Cardiac fibroblast (primary cell): ENCODE results near the gene HOXC11.

ENCODE experiments used
- DNase-seq, 2 donors: peaks; one replicate each; pipeline versions ENCODE4 v3.0.0 to v3.0.0-alpha.2; 2010; ENCODE audit warnings: low read depth in 2 of 2
- H3K4me3 ChIP-seq, 2 donors: replicated peaks in 1 of 2; 1 replicate in 1 of 2; 2 replicates in 1 of 2; pipeline ENCODE4 v1.5.1; 2011; ENCODE audit warnings: low read depth in 2 of 2, low read length in 2 of 2, mild to moderate bottlenecking in 2 of 2, moderate library complexity in 1 of 2
- TF ChIP-seq, protein P1 (sequence below): IDR thresholded peaks from one replicate; pipeline ENCODE4 v1.5.1; 2011; ENCODE audit warnings: low read depth, mild to moderate bottlenecking, low read length, inconsistent platforms

HOXC11 gene

DNA sequence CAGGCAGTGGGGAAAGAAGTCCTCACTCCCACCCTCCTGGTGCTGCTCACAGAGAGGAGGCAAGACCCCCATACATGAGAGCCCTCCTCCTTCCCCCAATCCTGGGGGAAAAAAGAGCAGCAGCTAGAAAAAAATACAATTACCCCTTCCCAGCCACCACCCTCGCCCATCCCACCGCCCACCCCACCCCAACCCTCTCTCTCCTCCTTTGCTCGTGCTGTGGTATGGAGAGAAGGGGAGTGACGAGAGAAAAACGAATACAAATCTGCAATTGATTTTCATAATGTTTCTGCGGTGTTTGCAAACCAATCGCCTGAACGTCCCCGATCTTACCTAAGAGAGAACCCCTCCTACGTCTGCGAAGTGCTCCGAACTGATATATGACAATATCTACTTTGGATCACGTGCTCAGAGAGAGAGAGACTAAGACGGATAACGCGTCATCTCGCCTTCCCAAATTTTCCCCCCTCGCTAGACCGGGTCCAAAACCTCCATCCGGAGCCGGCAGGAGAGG lies at the start of gene HOXC11:
Gene HOXC11 (plus strand): TSS at position 405 of the 514 bp plus-strand sequence. CDS start 116 bp downstream, outside the sequence.
- TF ChIP-seq, protein P1, sequence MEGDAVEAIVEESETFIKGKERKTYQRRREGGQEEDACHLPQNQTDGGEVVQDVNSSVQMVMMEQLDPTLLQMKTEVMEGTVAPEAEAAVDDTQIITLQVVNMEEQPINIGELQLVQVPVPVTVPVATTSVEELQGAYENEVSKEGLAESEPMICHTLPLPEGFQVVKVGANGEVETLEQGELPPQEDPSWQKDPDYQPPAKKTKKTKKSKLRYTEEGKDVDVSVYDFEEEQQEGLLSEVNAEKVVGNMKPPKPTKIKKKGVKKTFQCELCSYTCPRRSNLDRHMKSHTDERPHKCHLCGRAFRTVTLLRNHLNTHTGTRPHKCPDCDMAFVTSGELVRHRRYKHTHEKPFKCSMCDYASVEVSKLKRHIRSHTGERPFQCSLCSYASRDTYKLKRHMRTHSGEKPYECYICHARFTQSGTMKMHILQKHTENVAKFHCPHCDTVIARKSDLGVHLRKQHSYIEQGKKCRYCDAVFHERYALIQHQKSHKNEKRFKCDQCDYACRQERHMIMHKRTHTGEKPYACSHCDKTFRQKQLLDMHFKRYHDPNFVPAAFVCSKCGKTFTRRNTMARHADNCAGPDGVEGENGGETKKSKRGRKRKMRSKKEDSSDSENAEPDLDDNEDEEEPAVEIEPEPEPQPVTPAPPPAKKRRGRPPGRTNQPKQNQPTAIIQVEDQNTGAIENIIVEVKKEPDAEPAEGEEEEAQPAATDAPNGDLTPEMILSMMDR, result no peak
- no peak for DNase-seq
- no peak within 1 kb of the TSS for H3K4me3 ChIP-seq

DNA sequence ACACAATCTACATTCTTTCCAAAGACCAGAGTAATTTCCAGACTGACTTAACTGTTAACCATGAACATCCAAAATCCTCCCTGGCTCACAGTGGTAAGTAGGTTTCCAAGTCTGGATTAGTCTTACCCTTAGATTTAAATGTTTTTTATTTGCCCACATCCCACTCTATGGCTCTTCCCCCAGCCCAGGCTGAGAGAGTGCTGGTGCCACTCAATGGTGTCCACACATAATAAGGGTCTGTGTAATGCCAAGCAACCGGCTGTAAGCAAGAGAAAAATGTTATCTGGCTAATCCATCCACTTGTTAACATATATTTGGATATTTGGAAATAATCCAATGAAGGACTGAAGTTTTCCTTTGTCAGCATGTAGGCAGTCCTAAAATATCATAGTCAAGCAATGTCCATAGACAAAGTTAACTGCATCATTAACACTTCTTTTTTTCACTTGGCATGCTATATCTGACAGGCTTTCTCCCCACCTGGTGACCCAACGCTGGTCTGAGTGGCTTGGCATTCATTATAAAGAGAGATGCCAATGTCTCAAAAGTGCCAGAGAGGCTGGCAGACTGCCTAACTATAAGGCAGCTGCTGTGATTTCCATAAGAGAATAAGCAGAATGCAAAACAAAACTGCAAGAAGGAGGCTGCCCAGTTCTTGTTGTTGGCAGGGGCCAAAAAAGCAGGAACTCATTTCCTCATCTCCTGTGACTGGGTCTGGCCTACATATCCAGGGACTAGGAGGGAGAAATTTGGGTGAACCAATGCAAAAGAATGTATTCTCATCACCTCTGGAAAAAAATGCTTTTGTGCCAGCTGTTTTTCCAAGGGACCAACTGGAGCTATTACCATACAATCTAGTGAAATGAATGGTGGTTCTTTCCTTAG lies 48.2 kb upstream of the HOXC11 start:
- no peak overlapping the region for H3K4me3 ChIP-seq
- no peak for DNase-seq
- TF ChIP-seq, protein P1, result no peak

DNA sequence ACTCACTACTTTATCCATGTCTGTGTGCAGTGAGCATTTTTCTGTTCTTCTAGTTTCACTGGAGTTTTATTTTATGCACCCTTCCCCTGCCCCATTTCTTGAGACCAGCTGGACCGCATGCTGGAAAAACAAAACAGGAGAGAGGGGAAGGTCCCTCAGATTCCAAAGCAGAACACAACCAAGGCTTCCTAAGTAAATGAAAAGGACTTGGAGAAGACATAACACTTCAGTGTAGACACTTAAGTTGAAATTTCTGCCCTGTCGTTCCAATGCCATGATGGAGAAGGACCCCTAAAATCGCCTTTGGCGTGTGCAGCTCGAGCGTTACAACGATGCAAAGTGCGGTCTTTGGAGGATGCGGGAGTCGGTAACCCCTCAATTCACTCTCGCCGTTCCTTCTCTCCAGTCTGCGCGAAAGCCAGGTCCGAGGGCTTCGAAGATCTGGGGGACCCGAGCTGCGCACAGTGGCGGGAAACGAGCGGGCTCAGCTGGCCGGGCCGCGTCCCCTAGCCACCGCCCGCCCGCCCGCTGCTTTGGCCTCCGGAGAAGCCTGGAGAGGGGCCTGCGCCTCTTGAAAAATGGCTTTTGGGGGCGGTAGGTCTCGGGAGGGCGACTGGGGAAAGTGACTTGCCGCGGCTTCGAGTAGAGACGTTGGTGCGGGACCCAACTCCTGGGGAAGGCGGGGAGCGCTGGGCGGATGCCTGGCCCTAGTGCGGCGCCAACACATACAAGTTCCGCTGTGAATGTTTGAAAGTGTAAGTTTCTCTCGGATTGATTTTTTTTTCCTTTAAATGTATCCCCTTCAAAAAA lies 45.5 kb upstream of the HOXC11 start:
- DNase-seq, result no peak
- TF ChIP-seq, protein P1, result no peak
- no peak overlapping the region for H3K4me3 ChIP-seq

DNA sequence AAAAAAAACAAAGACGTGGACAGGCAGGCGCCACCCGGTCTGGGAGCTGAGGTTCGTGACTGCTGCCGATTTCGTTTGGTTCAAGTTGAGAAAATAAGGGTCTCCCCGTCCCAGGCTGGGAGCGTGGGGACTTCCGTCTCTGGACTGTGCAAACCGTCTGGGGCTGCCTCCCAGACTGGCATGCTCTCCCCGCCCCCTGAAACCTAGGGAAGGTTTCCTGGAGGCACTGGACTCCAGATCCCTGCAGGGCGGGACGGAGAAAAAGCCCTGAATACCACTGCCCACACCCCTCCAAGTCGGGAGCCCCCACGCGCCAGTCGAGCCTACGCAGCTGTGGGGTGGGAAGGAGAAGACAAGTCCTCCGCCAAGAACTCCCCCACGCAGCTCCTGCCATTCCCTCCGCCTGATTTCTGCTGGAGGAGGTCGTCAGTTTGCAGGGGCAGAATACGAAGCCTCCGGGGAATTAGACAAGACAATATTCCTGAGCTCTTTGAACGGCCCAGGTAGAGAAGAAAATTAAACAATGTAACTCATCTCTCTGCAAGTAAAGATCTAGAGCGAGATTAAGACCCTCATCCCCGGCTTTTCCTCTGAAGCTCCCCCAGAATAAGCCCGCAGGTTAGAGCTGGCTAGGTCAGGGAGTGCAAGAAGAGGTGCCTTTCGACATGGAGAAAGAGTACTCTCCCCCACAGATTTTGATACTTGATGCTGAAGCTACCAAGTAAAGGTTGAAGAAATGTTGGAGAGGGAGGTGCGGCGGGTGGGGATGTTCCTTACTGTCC lies 44.7 kb upstream of the HOXC11 start:
- no peak overlapping the region for H3K4me3 ChIP-seq
- no peak for DNase-seq
- TF ChIP-seq, protein P1, result no peak

DNA sequence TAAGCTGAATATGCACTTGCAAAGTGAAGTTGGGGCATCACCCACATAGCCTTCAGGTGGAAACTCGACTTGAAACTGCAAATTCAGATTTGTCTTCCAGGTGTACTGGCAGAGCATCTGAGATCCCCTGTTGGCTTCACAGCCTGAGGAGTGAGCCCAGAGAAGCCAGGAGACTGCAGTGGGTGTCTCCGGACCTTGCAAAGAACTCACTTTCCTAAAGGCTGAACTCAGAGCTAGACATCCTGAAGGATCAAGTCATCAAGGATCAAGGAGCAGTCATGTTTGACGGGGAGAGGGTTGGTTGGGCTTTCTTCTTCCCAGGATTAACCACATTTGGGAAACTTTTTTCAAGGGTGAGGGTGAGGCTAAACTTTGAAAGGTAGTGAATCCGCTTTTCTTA lies 43.4 kb upstream of the HOXC11 start:
- TF ChIP-seq, protein P1, result no peak

DNA sequence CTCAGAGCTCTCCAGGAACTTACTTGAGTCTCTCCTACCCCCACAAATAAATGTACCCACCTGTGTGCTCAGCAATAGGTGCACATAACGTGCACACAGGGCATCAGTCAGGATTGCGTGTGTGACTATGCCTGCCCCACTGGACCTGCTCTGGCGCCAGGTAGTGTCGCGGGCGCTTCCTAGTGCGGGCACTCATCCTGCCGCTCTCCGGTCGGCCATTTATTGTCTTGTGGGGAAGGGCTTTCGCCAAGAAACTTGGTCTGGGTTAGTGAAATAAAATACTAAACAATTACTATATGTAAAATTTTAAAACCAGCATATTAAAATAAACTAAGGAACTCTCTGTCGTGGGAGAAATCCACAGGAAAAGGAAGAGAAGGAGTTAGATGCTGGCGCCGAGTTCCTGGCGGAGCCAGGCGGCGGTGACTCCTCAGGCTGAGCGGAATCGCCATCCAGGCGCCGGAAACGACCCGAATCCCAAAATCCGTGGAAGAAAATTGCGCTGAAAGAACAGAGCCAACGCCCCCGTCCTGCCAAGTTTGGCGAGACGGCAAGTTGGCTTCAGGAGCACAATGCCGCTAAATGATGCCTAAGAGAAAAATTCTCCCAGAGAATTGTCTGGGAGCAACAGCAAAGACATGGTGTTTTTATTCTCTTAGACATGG lies 42.2 kb upstream of the HOXC11 start:
- TF ChIP-seq, protein P1, result no peak
- H3K4me3 ChIP-seq, result no peak overlapping the region
- DNase-seq, result no peak

More for the DNA sequence above, 43.4 kb upstream of the HOXC11 start:
- H3K4me3 ChIP-seq, result no peak overlapping the region
- no peak for DNase-seq
